PFSK-1 (cell line): ENCODE results near the gene UNC93A.
"Not testable (repeated sequence)": the region's sequence is repeated elsewhere in the genome, so short reads cannot be mapped to it uniquely, and the experiment has no call there.

ENCODE experiments used
- POLR2AphosphoS5 ChIP-seq: IDR thresholded peaks from 2 replicates; pipeline ENCODE4 v1.6.1; 2012; ENCODE audit warnings: low read depth, mild to moderate bottlenecking, control low read depth, low read length, moderate library complexity
- SIN3A ChIP-seq: IDR thresholded peaks from 2 replicates; pipeline ENCODE4 v1.6.1; 2012; ENCODE audit warnings: mild to moderate bottlenecking, low read length, moderate library complexity, borderline replicate concordance; ENCODE audit not compliant: insufficient read depth
- TAF1 ChIP-seq: IDR thresholded peaks from 2 replicates; pipeline ENCODE4 v1.6.1; 2012; ENCODE audit warnings: low read length, control low read depth, borderline replicate concordance; ENCODE audit not compliant: insufficient read depth

GRCh38 chr6:167241321-167242134 is 49.6 kb upstream of the UNC93A start:
- peak; percentile 90; the same call in 1 of the 2 replicates for TF ChIP-seq SIN3A
- TF ChIP-seq POLR2AphosphoS5, TAF1: not testable (repeated sequence)
